IMR-90 (cell line): Measurements from ENCODE around the gene SPTLC2. TPM values are rescaled to one million over a fixed set of nuclear protein-coding genes. Genes with fewer than 3 reads are reported as not detected.

Source experiments
- ATAC-seq: fragments of 200-7000 bp; cut with Tn5 transposase; 2 replicates; pipeline ENCODE4 v1.9.1; 2020; ENCODE audit warnings: low read depth, mild to moderate bottlenecking, moderate library complexity
- BruUV-seq: library from RNA; stranded (reverse); fragments of 400-500 nt; replicated peaks from 2 replicates; lab custom pipeline; 2021; lab: Mats Ljungman, UMichigan
- CTCF ChIA-PET: fragments of 300-600 bp; formaldehyde crosslinking; extraction: SDS; loops from one replicate; lab custom pipeline; 2021; ENCODE audit warnings: antibody characterized with exemption; lab: Yijun Ruan, JAX
- POLR2A ChIA-PET: fragments of 300-600 bp; sonication (Branson Sonifier 250); formaldehyde crosslinking; loops from one replicate; lab custom pipeline; 2022; ENCODE audit warnings: antibody characterized with exemption; ENCODE audit not compliant: unreplicated experiment; lab: Charles Lee
- DNase-seq: peaks from one replicate; pipeline ENCODE4 v3.0.0; 2013
- H2AFZ ChIP-seq: replicated peaks from 2 replicates; pipeline ENCODE3; 2013; ENCODE audit warnings: low read length, mild to moderate bottlenecking; ENCODE audit not compliant: poor library complexity
- H2AK5ac ChIP-seq: 2 replicates; pipeline ENCODE4 v1.6.1; 2013; ENCODE audit warnings: low read depth, low read length, inconsistent platforms
- H2AK9ac ChIP-seq: replicated peaks from 2 replicates; pipeline ENCODE3; 2013; ENCODE audit warnings: mild to moderate bottlenecking, low read depth, low read length, moderate library complexity; ENCODE audit not compliant: poor library complexity
- H2BK120ac ChIP-seq: 2 replicates; pipeline ENCODE4 v1.6.1; 2013; ENCODE audit warnings: low read depth, low read length, inconsistent platforms
- H2BK15ac ChIP-seq: 3 replicates; pipeline ENCODE4 v1.6.1; 2013; ENCODE audit warnings: low read depth, low read length, inconsistent platforms
- H2BK20ac ChIP-seq: 2 replicates; pipeline ENCODE4 v1.6.1; 2013; ENCODE audit warnings: low read depth, mild to moderate bottlenecking, inconsistent platforms, low read length, moderate library complexity
- H2BK5ac ChIP-seq: 2 replicates; pipeline ENCODE4 v1.6.1; 2013; ENCODE audit warnings: mild to moderate bottlenecking, low read depth, low read length, inconsistent platforms; ENCODE audit not compliant: poor library complexity, severe bottlenecking
- H3K14ac ChIP-seq: replicated peaks from 2 replicates; pipeline ENCODE4 v1.6.1; 2013; ENCODE audit warnings: low read depth, low read length, inconsistent platforms
- H3K18ac ChIP-seq: 2 replicates; pipeline ENCODE4 v1.6.1; 2013; ENCODE audit warnings: low read depth, low read length, control low read depth
- H3K23ac ChIP-seq: 2 replicates; pipeline ENCODE4 v1.6.1; 2013; ENCODE audit warnings: low read depth, low read length, inconsistent platforms
- H3K27ac ChIP-seq: 2 replicates; pipeline ENCODE4 v1.5.1; 2013; ENCODE audit warnings: mild to moderate bottlenecking, control low read depth, low read length; ENCODE audit not compliant: insufficient read depth
- H3K27me3 ChIP-seq: 2 replicates; pipeline ENCODE4 v1.6.1; 2013; ENCODE audit warnings: low read length; ENCODE audit not compliant: control insufficient read depth, insufficient read depth
- H3K36me3 ChIP-seq: 2 replicates; pipeline ENCODE4 v1.6.1; 2013; ENCODE audit warnings: low read length, mixed read lengths; ENCODE audit not compliant: control insufficient read depth, insufficient read depth
- H3K4ac ChIP-seq: 2 replicates; pipeline ENCODE4 v1.6.1; 2013; ENCODE audit warnings: low read depth, low read length, inconsistent platforms
- H3K4me1 ChIP-seq: 2 replicates; pipeline ENCODE4 v1.6.1; 2013; ENCODE audit warnings: low read length, mixed read lengths; ENCODE audit not compliant: control insufficient read depth, insufficient read depth
- H3K4me2 ChIP-seq: 2 replicates; pipeline ENCODE4 v1.6.1; 2013; ENCODE audit warnings: low read depth, mild to moderate bottlenecking, control low read depth, low read length, moderate library complexity
- H3K4me3 ChIP-seq: 2 replicates; pipeline ENCODE4 v1.5.1; 2013; ENCODE audit warnings: low read depth, mild to moderate bottlenecking, control low read depth, low read length, moderate library complexity; ENCODE audit not compliant: insufficient read depth
- H3K56ac ChIP-seq: 2 replicates; pipeline ENCODE4 v1.6.1; 2013; ENCODE audit warnings: low read length, inconsistent platforms; ENCODE audit not compliant: insufficient read depth; ENCODE audit errors: extremely low read depth
- H3K79me1 ChIP-seq, 2 experiments: 2 replicates each; pipeline ENCODE4 v1.6.1; 2013; ENCODE audit warnings: low read length in 2 of 2, inconsistent platforms in 1 of 2, low read depth in 1 of 2
- H3K9ac ChIP-seq: 2 replicates; pipeline ENCODE4 v1.6.1; 2013; ENCODE audit warnings: low read depth, low read length, control low read depth
- H3K9me1 ChIP-seq: 2 replicates; pipeline ENCODE4 v1.6.1; 2013; ENCODE audit warnings: low read length, inconsistent platforms; ENCODE audit not compliant: insufficient read depth
- H3K9me3 ChIP-seq: 2 replicates; pipeline ENCODE4 v1.6.1; 2013; ENCODE audit warnings: low read length; ENCODE audit not compliant: control insufficient read depth, insufficient read depth
- H4K20me1 ChIP-seq: 2 replicates; pipeline ENCODE4 v1.6.1; 2013; ENCODE audit warnings: low read length, inconsistent platforms; ENCODE audit not compliant: insufficient read depth
- H4K5ac ChIP-seq: 2 replicates; pipeline ENCODE4 v1.6.1; 2013; ENCODE audit warnings: mild to moderate bottlenecking, low read depth, low read length, control low read depth
- H4K8ac ChIP-seq, 2 experiments: 2 replicates each; pipeline ENCODE4 v1.6.1; 2013; ENCODE audit warnings: low read depth in 2 of 2, low read length in 2 of 2, control low read depth in 1 of 2, inconsistent platforms in 1 of 2
- H4K91ac ChIP-seq: 2 replicates; pipeline ENCODE4 v1.6.1; 2013; ENCODE audit warnings: low read depth, low read length, inconsistent platforms; ENCODE audit not compliant: insufficient read depth
- BHLHE40 ChIP-seq: fragments of 150-350 bp; IDR thresholded peaks from 2 replicates; pipeline ENCODE4 v1.6.1; 2016; ENCODE audit warnings: mild to moderate bottlenecking, low read depth, low read length
- CHD1 ChIP-seq: IDR thresholded peaks from 2 replicates; pipeline ENCODE4 v1.6.1; 2012; ENCODE audit warnings: low read depth, low read length, improper control_type of control experiment
- FOS ChIP-seq: fragments of 150-350 bp; IDR thresholded peaks from 2 replicates; pipeline ENCODE4 v1.6.1; 2016; ENCODE audit warnings: low read depth, low read length
- MXI1 ChIP-seq: IDR thresholded peaks from 2 replicates; pipeline ENCODE4 v1.6.1; 2012; ENCODE audit warnings: low read depth, mild to moderate bottlenecking, low read length, moderate library complexity, borderline replicate concordance
- NFE2L2 ChIP-seq: fragments of 150-350 bp; IDR thresholded peaks from 2 replicates; pipeline ENCODE4 v1.6.1; 2016; ENCODE audit warnings: low read depth, mild to moderate bottlenecking, low read length
- RCOR1 ChIP-seq: IDR thresholded peaks from 2 replicates; pipeline ENCODE4 v1.6.1; 2012; ENCODE audit warnings: mild to moderate bottlenecking, low read length, improper control_type of control experiment; ENCODE audit not compliant: insufficient replicate concordance
- SMC3 ChIP-seq: fragments of 150-350 bp; IDR thresholded peaks from 2 replicates; pipeline ENCODE4 v1.6.1; 2016; ENCODE audit warnings: low read depth, mild to moderate bottlenecking, antibody characterized with exemption, low read length, moderate library complexity
- WGBS, 2 experiments: methylation state at CpG; one replicate each; pipeline versions ENCODE4 v1.1.5 to v1.1.7; 2013; ENCODE audit warnings: missing lambda C conversion rate in 2 of 2; ENCODE audit not compliant: insufficient read length in 1 of 2; ENCODE audit errors: extremely low coverage in 2 of 2; 5-methylcytosine and 5-hydroxymethylcytosine counted together
- dilution Hi-C: fragments of 300-500 bp; cut with HindIII; formaldehyde crosslinking; loops from one replicate; pipeline ENCODE4 v1.14.3; 2018; ENCODE audit warnings: low sequenced_read_pairs; ENCODE audit not compliant: unreplicated experiment
- in situ Hi-C: fragments of 300-500 bp; cut with MboI; formaldehyde crosslinking; loops from 3 replicates; pipeline ENCODE4 v1.14.3; 2019; ENCODE audit warnings: low sequenced_read_pairs, inconsistent platforms, mixed read lengths
- intact Hi-C: fragments of 100-400 bp; cut with micrococcal nuclease; formaldehyde crosslinking; loops from 2 replicates; pipeline ENCODE4 v1.10.0; 2022
- polyA plus RNA-seq, 3 experiments: library from polyadenylated mRNA; depleted of rRNA; stranded (reverse); fragments of >200 nt; gene quantifications; 2 replicates each; pipeline ENCODE4 v1.2.3, GENCODE V29; 2012; ENCODE audit warnings: low replicate concordance in 1 of 3
- total RNA-seq: library from RNA; depleted of rRNA; stranded (reverse); fragments of >200 nt; gene quantifications from 2 replicates; pipeline ENCODE4 v1.2.3, GENCODE V29; 2012
- TF ChIP-seq, protein P1 (sequence below): fragments of 150-350 bp; IDR thresholded peaks from 2 replicates; pipeline ENCODE4 v1.6.1; 2016; ENCODE audit warnings: low read depth, mild to moderate bottlenecking, low read length, moderate library complexity, borderline replicate concordance
- TF ChIP-seq, protein P2 (sequence below): conservative IDR thresholded peaks from 2 replicates; pipeline ENCODE4 v1.5.1; 2012; ENCODE audit warnings: mild to moderate bottlenecking, low read depth, low read length, improper control_type of control experiment
- TF ChIP-seq, protein P3 (sequence below): fragments of 150-350 bp; IDR thresholded peaks from 2 replicates; pipeline ENCODE4 v1.6.1; 2017; ENCODE audit warnings: mild to moderate bottlenecking, antibody characterized with exemption, low read length, low read depth

Gene SPTLC2
- total and polyA plus RNA-seq, 2 of the 4 experiments (the other 2 are of a cell fraction) = 22.6 to 68.3 TPM

DNA sequence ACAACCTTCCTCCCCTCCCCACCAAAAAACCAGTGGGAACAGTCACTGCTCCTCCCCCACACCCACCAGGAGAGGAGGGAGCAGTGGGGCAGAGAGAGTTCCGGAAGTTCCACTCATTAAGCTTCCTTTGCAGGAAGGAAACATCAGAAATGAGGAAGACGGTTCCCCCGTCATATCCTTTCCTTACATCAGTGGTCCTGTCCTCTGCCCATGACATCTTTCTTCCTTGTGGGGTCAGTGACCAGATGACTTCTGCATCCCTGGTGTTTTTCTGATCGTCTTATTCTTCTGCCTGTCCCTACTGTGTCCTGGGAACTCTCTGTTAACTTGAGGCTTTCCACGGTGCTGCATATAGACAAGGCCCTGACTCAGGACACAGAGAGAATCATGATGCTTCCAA, 40.8 kb upstream of the SPTLC2 start:
- H2AK9ac ChIP-seq = no peak overlapping the region
- WGBS, 2 experiments = no CpG with 5 or more reads among the region's 5 CpGs
- intact Hi-C loops (loop anchor here (5.0 to 10.0 kb wide), 2 partner anchors 910 to 938 kb away; no protein-coding TSS in a partner anchor), in situ Hi-C loops (no loop called here), dilution Hi-C loops (no loop called here)
- no peaks in the 10 kb centered on the region for H3K27me3 ChIP-seq
- no peak overlapping the region for H3K23ac ChIP-seq
- ChIA-PET CTCF (no interaction called here), POLR2A (no interaction called here)
- ATAC-seq (no peak), DNase-seq (no peak)
- H2AK5ac ChIP-seq = no peak overlapping the region
- no peaks in the 10 kb centered on the region for H3K9me1 ChIP-seq
- H3K4ac ChIP-seq = no peak overlapping the region
- H2AFZ ChIP-seq = no peak overlapping the region
- H3K36me3 ChIP-seq = no peaks in the 10 kb centered on the region
- H3K9ac ChIP-seq = no peak overlapping the region
- H3K9me3 ChIP-seq = no peaks in the 10 kb centered on the region
- H4K91ac ChIP-seq = no peak overlapping the region
- H4K5ac ChIP-seq = no peak overlapping the region
- no peak overlapping the region for H3K27ac ChIP-seq
- peaks cover 4% of the 10 kb centered on the region for H3K4me1 ChIP-seq
- no peak overlapping the region for H3K4me3 ChIP-seq
- H3K56ac ChIP-seq = no peak overlapping the region
- H2BK5ac ChIP-seq = no peak overlapping the region
- no TSS peak for BruUV-seq
- no peaks in the 10 kb centered on the region for H3K79me1 ChIP-seq
- no peaks in the 10 kb centered on the region for H4K20me1 ChIP-seq
- no peak overlapping the region for H4K8ac ChIP-seq
- no peak overlapping the region for H2BK15ac ChIP-seq
- H2BK20ac ChIP-seq = no peak overlapping the region
- TF ChIP-seq CHD1 (no peak), NFE2L2 (no peak), SMC3 (no peak), MXI1 (no peak), RCOR1 (no peak), FOS (no peak), BHLHE40 (no peak)
- TF ChIP-seq, protein P1, sequence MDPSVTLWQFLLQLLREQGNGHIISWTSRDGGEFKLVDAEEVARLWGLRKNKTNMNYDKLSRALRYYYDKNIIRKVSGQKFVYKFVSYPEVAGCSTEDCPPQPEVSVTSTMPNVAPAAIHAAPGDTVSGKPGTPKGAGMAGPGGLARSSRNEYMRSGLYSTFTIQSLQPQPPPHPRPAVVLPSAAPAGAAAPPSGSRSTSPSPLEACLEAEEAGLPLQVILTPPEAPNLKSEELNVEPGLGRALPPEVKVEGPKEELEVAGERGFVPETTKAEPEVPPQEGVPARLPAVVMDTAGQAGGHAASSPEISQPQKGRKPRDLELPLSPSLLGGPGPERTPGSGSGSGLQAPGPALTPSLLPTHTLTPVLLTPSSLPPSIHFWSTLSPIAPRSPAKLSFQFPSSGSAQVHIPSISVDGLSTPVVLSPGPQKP = no peak
- TF ChIP-seq, protein P2, sequence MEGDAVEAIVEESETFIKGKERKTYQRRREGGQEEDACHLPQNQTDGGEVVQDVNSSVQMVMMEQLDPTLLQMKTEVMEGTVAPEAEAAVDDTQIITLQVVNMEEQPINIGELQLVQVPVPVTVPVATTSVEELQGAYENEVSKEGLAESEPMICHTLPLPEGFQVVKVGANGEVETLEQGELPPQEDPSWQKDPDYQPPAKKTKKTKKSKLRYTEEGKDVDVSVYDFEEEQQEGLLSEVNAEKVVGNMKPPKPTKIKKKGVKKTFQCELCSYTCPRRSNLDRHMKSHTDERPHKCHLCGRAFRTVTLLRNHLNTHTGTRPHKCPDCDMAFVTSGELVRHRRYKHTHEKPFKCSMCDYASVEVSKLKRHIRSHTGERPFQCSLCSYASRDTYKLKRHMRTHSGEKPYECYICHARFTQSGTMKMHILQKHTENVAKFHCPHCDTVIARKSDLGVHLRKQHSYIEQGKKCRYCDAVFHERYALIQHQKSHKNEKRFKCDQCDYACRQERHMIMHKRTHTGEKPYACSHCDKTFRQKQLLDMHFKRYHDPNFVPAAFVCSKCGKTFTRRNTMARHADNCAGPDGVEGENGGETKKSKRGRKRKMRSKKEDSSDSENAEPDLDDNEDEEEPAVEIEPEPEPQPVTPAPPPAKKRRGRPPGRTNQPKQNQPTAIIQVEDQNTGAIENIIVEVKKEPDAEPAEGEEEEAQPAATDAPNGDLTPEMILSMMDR = no peak
- TF ChIP-seq, protein P3, sequence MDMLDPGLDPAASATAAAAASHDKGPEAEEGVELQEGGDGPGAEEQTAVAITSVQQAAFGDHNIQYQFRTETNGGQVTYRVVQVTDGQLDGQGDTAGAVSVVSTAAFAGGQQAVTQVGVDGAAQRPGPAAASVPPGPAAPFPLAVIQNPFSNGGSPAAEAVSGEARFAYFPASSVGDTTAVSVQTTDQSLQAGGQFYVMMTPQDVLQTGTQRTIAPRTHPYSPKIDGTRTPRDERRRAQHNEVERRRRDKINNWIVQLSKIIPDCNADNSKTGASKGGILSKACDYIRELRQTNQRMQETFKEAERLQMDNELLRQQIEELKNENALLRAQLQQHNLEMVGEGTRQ = no peak
- no peak overlapping the region for H3K4me2 ChIP-seq
- H3K18ac ChIP-seq = no peak overlapping the region
- no peak overlapping the region for H3K14ac ChIP-seq
- no peak overlapping the region for H2BK120ac ChIP-seq
